Loucy (cell line): ENCODE results near the gene IPPK.

Experiments used
- H2AFZ ChIP-seq: fragments of 200-600 bp; sonication (generic); 2 replicates; pipeline ENCODE4 v1.6.0; 2016; ENCODE audit warnings: antibody characterized with exemption, mild to moderate bottlenecking, low read length, moderate library complexity
- H3F3A ChIP-seq: fragments of 200-600 bp; 2 replicates; pipeline ENCODE4 v1.6.0; 2016; ENCODE audit warnings: antibody characterized with exemption, low read depth, mild to moderate bottlenecking
- H3K27me3 ChIP-seq: fragments of 200-600 bp; sonication (generic); 2 replicates; pipeline ENCODE4 v1.6.1; 2014; ENCODE audit warnings: low read length, mild to moderate bottlenecking; ENCODE audit not compliant: insufficient read depth, poor library complexity, severe bottlenecking
- H3K36me3 ChIP-seq: fragments of 200-600 bp; sonication (generic); 2 replicates; pipeline ENCODE4 v1.6.1; 2016; ENCODE audit warnings: low read length; ENCODE audit not compliant: insufficient read depth
- H3K4me1 ChIP-seq: fragments of 200-600 bp; sonication (generic); 2 replicates; pipeline ENCODE4 v1.5.1; 2014; ENCODE audit warnings: low read length, mild to moderate bottlenecking; ENCODE audit not compliant: insufficient read depth, poor library complexity, severe bottlenecking
- H3K4me2 ChIP-seq: fragments of 200-600 bp; sonication (generic); 2 replicates; pipeline ENCODE4 v1.6.0; 2014; ENCODE audit warnings: antibody characterized with exemption, low read length, low read depth, mild to moderate bottlenecking; ENCODE audit not compliant: poor library complexity, severe bottlenecking
- H3K4me3 ChIP-seq: fragments of 200-600 bp; sonication (generic); 2 replicates; pipeline ENCODE4 v1.5.1; 2014; ENCODE audit warnings: low read length, mild to moderate bottlenecking, mixed read lengths; ENCODE audit not compliant: poor library complexity, severe bottlenecking
- H3K79me2 ChIP-seq: fragments of 200-600 bp; sonication (generic); 2 replicates; pipeline ENCODE4 v1.6.1; 2014; ENCODE audit warnings: low read length; ENCODE audit not compliant: insufficient read depth
- H3K9ac ChIP-seq: fragments of 200-600 bp; sonication (generic); 2 replicates; pipeline ENCODE4 v1.6.0; 2014; ENCODE audit warnings: mild to moderate bottlenecking, low read depth, low read length, moderate library complexity; ENCODE audit not compliant: poor library complexity, severe bottlenecking
- H3K9me2 ChIP-seq: fragments of 200-600 bp; sonication (generic); replicated peaks from 2 replicates; pipeline ENCODE4 v1.6.1; 2016; ENCODE audit warnings: low read depth, low read length, mixed read lengths
- H3K9me3 ChIP-seq: fragments of 200-600 bp; sonication (generic); 2 replicates; pipeline ENCODE4 v1.6.1; 2014; ENCODE audit warnings: mild to moderate bottlenecking, antibody characterized with exemption, low read length, low read depth; ENCODE audit not compliant: insufficient read depth
- H4K20me1 ChIP-seq: fragments of 200-600 bp; sonication (generic); 2 replicates; pipeline ENCODE4 v1.6.0; 2014; ENCODE audit warnings: antibody characterized with exemption, low read length, mild to moderate bottlenecking; ENCODE audit not compliant: insufficient read depth, poor library complexity, severe bottlenecking
- EZH2phosphoT487 ChIP-seq: fragments of 200-600 bp; IDR thresholded peaks from 2 replicates; pipeline ENCODE4 v1.6.1; 2018; ENCODE audit warnings: antibody characterized with exemption, mild to moderate bottlenecking, moderate library complexity, borderline replicate concordance
- TF ChIP-seq, protein P1 (sequence below): fragments of 200-600 bp; sonication (generic); conservative IDR thresholded peaks from 2 replicates; pipeline ENCODE4 v1.5.1; 2014; ENCODE audit warnings: mild to moderate bottlenecking, antibody characterized with exemption, low read length

The IPPK gene

DNA sequence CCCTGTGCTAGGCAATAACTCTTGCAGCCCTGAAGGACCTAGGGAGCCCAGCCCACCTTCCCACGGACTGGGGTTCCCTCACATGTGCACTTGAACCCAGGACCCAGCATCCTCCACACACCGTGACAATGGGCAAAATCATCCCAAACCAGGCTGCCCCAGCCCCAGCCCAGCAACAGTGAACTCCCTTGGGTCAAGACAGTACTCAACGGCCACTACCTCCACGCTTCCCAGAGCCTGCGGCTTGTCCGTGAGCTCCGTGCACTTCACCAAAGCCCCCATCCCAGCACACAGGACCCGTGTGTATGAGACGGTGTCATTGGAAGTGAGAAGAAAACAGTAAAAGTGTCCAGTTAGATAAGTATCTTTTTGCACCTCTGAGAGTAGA is 55.8 kb downstream of the IPPK start:
- Histone ChIP-seq H3K9me2 (no peaks in the 10 kb centered on the region), H3K4me1 (no peaks in the 10 kb centered on the region), H4K20me1 (no peaks in the 10 kb centered on the region), H3K27me3 (no peaks in the 10 kb centered on the region), H3K9ac (no peak overlapping the region), H3K4me3 (no peak overlapping the region), H3K79me2 (no peaks in the 10 kb centered on the region), H3K4me2 (no peak overlapping the region), H3K36me3 (peaks cover 67% of the 10 kb centered on the region; the same call in 1 of the 2 replicates), H3K9me3 (no peaks in the 10 kb centered on the region), H3F3A (no peaks in the 10 kb centered on the region), H2AFZ (no peak overlapping the region)
- no peak for TF ChIP-seq EZH2phosphoT487
- TF ChIP-seq, protein P1, sequence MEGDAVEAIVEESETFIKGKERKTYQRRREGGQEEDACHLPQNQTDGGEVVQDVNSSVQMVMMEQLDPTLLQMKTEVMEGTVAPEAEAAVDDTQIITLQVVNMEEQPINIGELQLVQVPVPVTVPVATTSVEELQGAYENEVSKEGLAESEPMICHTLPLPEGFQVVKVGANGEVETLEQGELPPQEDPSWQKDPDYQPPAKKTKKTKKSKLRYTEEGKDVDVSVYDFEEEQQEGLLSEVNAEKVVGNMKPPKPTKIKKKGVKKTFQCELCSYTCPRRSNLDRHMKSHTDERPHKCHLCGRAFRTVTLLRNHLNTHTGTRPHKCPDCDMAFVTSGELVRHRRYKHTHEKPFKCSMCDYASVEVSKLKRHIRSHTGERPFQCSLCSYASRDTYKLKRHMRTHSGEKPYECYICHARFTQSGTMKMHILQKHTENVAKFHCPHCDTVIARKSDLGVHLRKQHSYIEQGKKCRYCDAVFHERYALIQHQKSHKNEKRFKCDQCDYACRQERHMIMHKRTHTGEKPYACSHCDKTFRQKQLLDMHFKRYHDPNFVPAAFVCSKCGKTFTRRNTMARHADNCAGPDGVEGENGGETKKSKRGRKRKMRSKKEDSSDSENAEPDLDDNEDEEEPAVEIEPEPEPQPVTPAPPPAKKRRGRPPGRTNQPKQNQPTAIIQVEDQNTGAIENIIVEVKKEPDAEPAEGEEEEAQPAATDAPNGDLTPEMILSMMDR = no peak

- Histone ChIP-seq H3K9me2 (no peaks in the 10 kb centered on the region), H4K20me1 (no peaks in the 10 kb centered on the region), H3K36me3 (peaks cover 61% of the 10 kb centered on the region; the same call in 1 of the 2 replicates), H3K9ac (no peak overlapping the region), H3F3A (no peaks in the 10 kb centered on the region), H3K4me3 (no peak overlapping the region), H3K9me3 (no peaks in the 10 kb centered on the region), H3K79me2 (no peaks in the 10 kb centered on the region), H3K4me2 (no peak overlapping the region), H2AFZ (no peak overlapping the region), H3K27me3 (no peaks in the 10 kb centered on the region), H3K4me1 (no peaks in the 10 kb centered on the region)
- TF ChIP-seq EZH2phosphoT487 = no peak
- TF ChIP-seq, protein P1 = no peak
Measured at GRCh38 chr9:92613268-92614122, 56.4 kb downstream of the IPPK start.

DNA sequence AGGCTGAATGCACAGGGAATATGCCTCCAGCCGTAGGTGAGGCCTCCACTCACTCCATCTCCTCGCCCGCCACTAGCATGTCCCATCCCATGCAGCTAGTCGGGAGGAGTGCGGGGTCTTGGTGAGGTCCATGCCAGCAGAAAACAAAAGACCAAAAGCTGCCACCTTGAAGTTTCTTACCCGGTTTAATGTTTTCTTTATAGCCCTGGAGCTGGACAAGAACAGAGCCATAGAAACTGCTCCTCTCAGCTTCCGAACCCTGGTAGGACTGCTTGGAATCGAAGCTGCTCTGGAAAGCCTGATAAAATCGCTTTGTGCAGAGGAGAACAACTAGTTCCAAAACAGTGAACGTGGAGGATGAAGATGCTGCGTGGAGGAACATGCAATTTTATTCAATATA is 57.1 kb downstream of the IPPK start:
- H3K9ac ChIP-seq = no peak overlapping the region
- no peaks in the 10 kb centered on the region for H3K9me3 ChIP-seq
- no peaks in the 10 kb centered on the region for H4K20me1 ChIP-seq
- H3K36me3 ChIP-seq = peaks cover 54% of the 10 kb centered on the region; the same call in 1 of the 2 replicates
- H3K79me2 ChIP-seq = no peaks in the 10 kb centered on the region
- H3K4me3 ChIP-seq = no peak overlapping the region
- H3F3A ChIP-seq = no peaks in the 10 kb centered on the region
- no peak overlapping the region for H2AFZ ChIP-seq
- H3K4me2 ChIP-seq = no peak overlapping the region
- no peaks in the 10 kb centered on the region for H3K4me1 ChIP-seq
- TF ChIP-seq, protein P1 = no peak
- TF ChIP-seq EZH2phosphoT487 = no peak
- no peaks in the 10 kb centered on the region for H3K9me2 ChIP-seq
- H3K27me3 ChIP-seq = no peaks in the 10 kb centered on the region
